GM12878 (cell line): Measurements from ENCODE around the gene SEMA3B. TPM values are rescaled to one million over a fixed set of nuclear protein-coding genes. Genes with fewer than 3 reads are reported as not detected.

Source experiments
- BCLAF1 ChIP-seq: fragments of 450-650 bp; IDR thresholded peaks from 2 replicates; pipeline ENCODE4 v1.6.1; 2017; ENCODE audit warnings: antibody characterized with exemption, mild to moderate bottlenecking, moderate library complexity
- CUX1 ChIP-seq: IDR thresholded peaks from 2 replicates; pipeline ENCODE4 v1.6.1; 2012; ENCODE audit warnings: improper control_type of control experiment, low read depth, low read length; ENCODE audit not compliant: insufficient replicate concordance
- FOXK2 ChIP-seq: fragments of 450-650 bp; IDR thresholded peaks from 2 replicates; pipeline ENCODE4 v1.6.1; 2017; ENCODE audit warnings: mild to moderate bottlenecking, moderate library complexity
- FOXM1 ChIP-seq: IDR thresholded peaks from 2 replicates; pipeline ENCODE4 v1.6.1; 2012; ENCODE audit warnings: low read depth, mild to moderate bottlenecking, inconsistent platforms, low read length, moderate library complexity
- HDAC6 ChIP-seq: fragments of 200-600 bp; sonication (generic); IDR thresholded peaks from one replicate; pipeline ENCODE4 v1.8.0; 2017; ENCODE audit warnings: antibody characterized with exemption; ENCODE audit not compliant: unreplicated experiment
- IKZF2 ChIP-seq, 2 experiments: fragments of 450-650 bp; IDR thresholded peaks; 2 replicates each; pipeline ENCODE4 v1.6.1; 2017; ENCODE audit warnings: mild to moderate bottlenecking in 2 of 2, moderate library complexity in 2 of 2
- MLLT1 ChIP-seq: fragments of 450-650 bp; IDR thresholded peaks from 2 replicates; pipeline ENCODE4 v1.6.1; 2016; ENCODE audit warnings: mild to moderate bottlenecking
- MTA3 ChIP-seq: IDR thresholded peaks from 2 replicates; pipeline ENCODE4 v1.6.1; 2012; ENCODE audit warnings: low read length, inconsistent platforms, borderline replicate concordance
- POLR2A ChIP-seq: IDR thresholded peaks from 2 replicates; pipeline ENCODE4 v1.6.1; 2011; ENCODE audit warnings: low read depth, mild to moderate bottlenecking, low read length
- SREBF1 ChIP-seq: IDR thresholded peaks from 2 replicates; pipeline ENCODE4 v1.6.1; 2012; ENCODE audit warnings: mild to moderate bottlenecking, low read length
- SREBF2 ChIP-seq: IDR thresholded peaks from 2 replicates; pipeline ENCODE4 v1.6.1; 2012; ENCODE audit warnings: mild to moderate bottlenecking, low read length
- USF2 ChIP-seq: IDR thresholded peaks from 2 replicates; pipeline ENCODE4 v1.6.1; 2011; ENCODE audit warnings: low read depth, low read length, improper control_type of control experiment, borderline replicate concordance
- YY1 ChIP-seq: IDR thresholded peaks from 2 replicates; pipeline ENCODE4 v1.6.1; 2011; ENCODE audit warnings: low read depth, mild to moderate bottlenecking, low read length
- ZBTB4 ChIP-seq: fragments of 450-650 bp; formaldehyde crosslinking; IDR thresholded peaks from 2 replicates; pipeline ENCODE4 v1.4.0; 2022; ENCODE audit warnings: mild to moderate bottlenecking, moderate library complexity
- ZNF24 ChIP-seq: fragments of 450-650 bp; IDR thresholded peaks from 2 replicates; pipeline ENCODE4 v1.6.1; 2017; ENCODE audit warnings: antibody characterized with exemption, mild to moderate bottlenecking
- ZNF274 ChIP-seq: IDR thresholded peaks from one replicate; pipeline ENCODE4 v1.8.0; 2011; ENCODE audit not compliant: insufficient read length, insufficient read depth
- polyA plus RNA-seq, 11 experiments: library from polyadenylated mRNA; depleted of rRNA in 4 of 11; unstranded in 6 of 11; stranded (reverse) in 5 of 11; fragments of >200 nt; fragmentation: Nextera tagmentation in 4 of 11; fragmentation: Illumina TruSeq in 1 of 11; extraction: Ambion mirVana in 4 of 11; extraction: Trizol in 1 of 11; gene quantifications; 1 replicate in 1 of 11; 2 replicates in 10 of 11; pipeline versions ENCODE4 v1.2.1 to v1.2.3, GENCODE V29; 2011 to 2016; ENCODE audit warnings: inconsistent platforms in 2 of 11, missing spikeins in 2 of 11, low read depth in 1 of 11
- total RNA-seq, 4 experiments: library from RNA; depleted of rRNA in 3 of 4; stranded (reverse); fragments of >200 nt in 3 of 4; fragmentation: Illumina TruSeq in 1 of 4; extraction: Trizol in 1 of 4; gene quantifications; 2 replicates each; pipeline versions ENCODE4 v1.2.1 to v1.2.3, GENCODE V29; 2013 to 2021

SEMA3B gene
- total and polyA plus RNA-seq, 10 of the 15 experiments (the other 5 are each of a cell fraction or from before 2014, with no cell fraction given) = 0.06 to 0.59 (median 0.14) TPM; not detected in 2

GRCh38 chr3:50237754-50238548, 31.0 kb upstream of the SEMA3B start (continued):
- TF ChIP-seq BCLAF1 (no peak), SREBF2 (no peak), ZNF274 (no peak), CUX1 (no peak), USF2 (no peak), ZNF24 (no peak), HDAC6 (no peak), POLR2A (peak; percentile 86), SREBF1 (no peak), ZBTB4 (CRISPR knock-in tag) (no peak), FOXM1 (no peak), YY1 (peak; percentile 95), MLLT1 (peak; percentile 66; the same call in 1 of the 2 replicates), FOXK2 (no peak), MTA3 (no peak; the same call in 1 of the 2 replicates), IKZF2 (IDR thresholded peaks at IDR 0.05) (no peak)
